ENCODE data around the gene BBS9.

BBS9 gene

DNA sequence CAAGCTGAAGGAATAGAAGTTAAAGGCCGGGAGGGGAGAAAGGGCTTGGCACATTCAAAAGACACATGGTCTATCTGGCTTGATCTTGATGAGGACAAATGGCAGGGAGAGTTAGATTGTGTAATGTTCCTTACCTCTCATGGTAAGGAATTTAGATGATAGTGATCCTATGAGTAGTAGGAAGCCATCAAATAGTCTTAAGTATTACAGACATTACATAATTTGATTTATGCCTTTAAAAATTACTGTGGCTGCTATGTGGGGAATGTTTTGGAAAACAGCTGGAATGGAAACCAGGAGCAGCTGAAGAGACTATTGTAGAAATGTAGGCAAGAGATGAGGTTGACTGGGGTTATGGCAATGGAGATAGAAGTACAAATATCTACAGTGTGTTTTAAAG is 424.7 kb downstream of the BBS9 start:
- Histone ChIP-seq H2AFZ (ENCODE audit: low read length) (no peak overlapping the region), H3F3A (ENCODE audit: low read depth) (no peaks in the 10 kb centered on the region), H3K27me3 (ENCODE audit: insufficient read depth, low read length, poor library complexity, severe bottlenecking) (no peaks in the 10 kb centered on the region), H3K79me2 (ENCODE audit: insufficient read depth, low read length) (no peaks in the 10 kb centered on the region), H3K9ac (ENCODE audit: low read depth, low read length, poor library complexity, severe bottlenecking) (no peak overlapping the region), H3K4me2 (ENCODE audit: low read depth, low read length, poor library complexity, severe bottlenecking) (no peak overlapping the region), H3K36me3 (ENCODE audit: insufficient read depth, low read length) (no peaks in the 10 kb centered on the region), H3K4me3 (ENCODE audit: low read length, poor library complexity, severe bottlenecking) (no peak overlapping the region), H4K20me1 (ENCODE audit: insufficient read depth, low read length, poor library complexity, severe bottlenecking) (no peaks in the 10 kb centered on the region), H3K4me1 (ENCODE audit: insufficient read depth, low read length, poor library complexity, severe bottlenecking) (peaks cover 8% of the 10 kb centered on the region), H3K9me3 (ENCODE audit: insufficient read depth, low read depth, low read length) (no peaks in the 10 kb centered on the region), H3K9me2 (replicated peaks; ENCODE audit: low read depth, low read length) (no peaks in the 10 kb centered on the region)
- TF ChIP-seq, protein P1, sequence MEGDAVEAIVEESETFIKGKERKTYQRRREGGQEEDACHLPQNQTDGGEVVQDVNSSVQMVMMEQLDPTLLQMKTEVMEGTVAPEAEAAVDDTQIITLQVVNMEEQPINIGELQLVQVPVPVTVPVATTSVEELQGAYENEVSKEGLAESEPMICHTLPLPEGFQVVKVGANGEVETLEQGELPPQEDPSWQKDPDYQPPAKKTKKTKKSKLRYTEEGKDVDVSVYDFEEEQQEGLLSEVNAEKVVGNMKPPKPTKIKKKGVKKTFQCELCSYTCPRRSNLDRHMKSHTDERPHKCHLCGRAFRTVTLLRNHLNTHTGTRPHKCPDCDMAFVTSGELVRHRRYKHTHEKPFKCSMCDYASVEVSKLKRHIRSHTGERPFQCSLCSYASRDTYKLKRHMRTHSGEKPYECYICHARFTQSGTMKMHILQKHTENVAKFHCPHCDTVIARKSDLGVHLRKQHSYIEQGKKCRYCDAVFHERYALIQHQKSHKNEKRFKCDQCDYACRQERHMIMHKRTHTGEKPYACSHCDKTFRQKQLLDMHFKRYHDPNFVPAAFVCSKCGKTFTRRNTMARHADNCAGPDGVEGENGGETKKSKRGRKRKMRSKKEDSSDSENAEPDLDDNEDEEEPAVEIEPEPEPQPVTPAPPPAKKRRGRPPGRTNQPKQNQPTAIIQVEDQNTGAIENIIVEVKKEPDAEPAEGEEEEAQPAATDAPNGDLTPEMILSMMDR (conservative IDR thresholded peaks at IDR 0.05; ENCODE audit: low read length), result no peak
- TF ChIP-seq EZH2phosphoT487 (IDR thresholded peaks at IDR 0.05; ENCODE audit: borderline replicate concordance), result no peak

DNA sequence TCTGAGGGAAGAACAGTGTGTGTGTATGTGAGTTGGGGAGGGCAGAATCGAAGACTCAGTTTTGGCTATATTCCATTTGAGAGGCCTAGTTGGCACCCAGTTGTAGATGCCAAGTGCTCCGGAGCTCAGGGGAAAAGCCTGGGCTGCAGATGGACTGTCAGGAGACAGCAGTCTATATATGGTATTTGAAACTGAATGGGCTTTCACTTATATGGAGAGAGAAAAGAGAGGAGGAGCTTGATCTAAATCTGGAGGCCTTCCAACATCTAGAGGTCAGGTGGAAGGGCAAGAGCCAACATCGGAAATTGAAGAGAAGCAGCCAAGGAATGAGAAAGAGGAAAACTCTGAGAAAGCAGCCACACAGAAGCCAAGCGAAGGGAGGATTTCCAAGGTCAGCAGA is 425.2 kb downstream of the BBS9 start:
- no peaks in the 10 kb centered on the region for H3K9me2 ChIP-seq (replicated peaks; ENCODE audit: low read depth, low read length)
- no peak overlapping the region for H2AFZ ChIP-seq (ENCODE audit: low read length)
- H3K79me2 ChIP-seq (ENCODE audit: insufficient read depth, low read length), result no peaks in the 10 kb centered on the region
- TF ChIP-seq EZH2phosphoT487 (IDR thresholded peaks at IDR 0.05; ENCODE audit: borderline replicate concordance), result no peak
- TF ChIP-seq, protein P1 (conservative IDR thresholded peaks at IDR 0.05; ENCODE audit: low read length), result no peak
- H3K4me2 ChIP-seq (ENCODE audit: low read depth, low read length, poor library complexity, severe bottlenecking), result no peak overlapping the region
- H3K36me3 ChIP-seq (ENCODE audit: insufficient read depth, low read length), result no peaks in the 10 kb centered on the region
- no peaks in the 10 kb centered on the region for H3K9me3 ChIP-seq (ENCODE audit: insufficient read depth, low read depth, low read length)
- no peak overlapping the region for H3K9ac ChIP-seq (ENCODE audit: low read depth, low read length, poor library complexity, severe bottlenecking)
- peaks cover 6% of the 10 kb centered on the region for H3K4me1 ChIP-seq (ENCODE audit: insufficient read depth, low read length, poor library complexity, severe bottlenecking)
- H4K20me1 ChIP-seq (ENCODE audit: insufficient read depth, low read length, poor library complexity, severe bottlenecking), result no peaks in the 10 kb centered on the region
- no peak overlapping the region for H3K4me3 ChIP-seq (ENCODE audit: low read length, poor library complexity, severe bottlenecking)
- no peaks in the 10 kb centered on the region for H3K27me3 ChIP-seq (ENCODE audit: insufficient read depth, low read length, poor library complexity, severe bottlenecking)
- H3F3A ChIP-seq (ENCODE audit: low read depth), result no peaks in the 10 kb centered on the region

DNA sequence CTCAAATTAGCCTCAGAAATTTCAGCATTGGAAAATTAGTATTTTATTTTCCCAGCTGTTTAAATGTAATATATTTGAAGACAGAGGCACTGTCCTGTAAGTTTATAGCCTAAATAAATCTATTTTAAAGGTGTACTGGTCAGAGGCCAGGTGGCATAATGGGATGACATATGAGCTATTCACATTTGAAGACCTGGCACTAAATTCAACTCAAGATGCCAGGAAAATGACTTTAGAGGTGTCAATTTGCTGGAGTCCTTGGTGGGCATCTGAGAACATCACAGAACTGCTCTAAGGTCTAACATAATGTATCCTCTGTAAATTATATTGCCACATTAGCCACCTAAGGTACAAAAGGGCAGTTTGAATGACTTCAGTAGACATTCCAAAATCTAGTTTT is 427.1 kb downstream of the BBS9 start:
- Histone ChIP-seq H4K20me1 (ENCODE audit: insufficient read depth, low read length, poor library complexity, severe bottlenecking) (no peaks in the 10 kb centered on the region), H3K4me2 (ENCODE audit: low read depth, low read length, poor library complexity, severe bottlenecking) (no peak overlapping the region), H3K4me1 (ENCODE audit: insufficient read depth, low read length, poor library complexity, severe bottlenecking) (no peaks in the 10 kb centered on the region), H3K27me3 (ENCODE audit: insufficient read depth, low read length, poor library complexity, severe bottlenecking) (no peaks in the 10 kb centered on the region), H3K9me2 (replicated peaks; ENCODE audit: low read depth, low read length) (no peaks in the 10 kb centered on the region), H3K36me3 (ENCODE audit: insufficient read depth, low read length) (no peaks in the 10 kb centered on the region), H3K9me3 (ENCODE audit: insufficient read depth, low read depth, low read length) (no peaks in the 10 kb centered on the region), H3F3A (ENCODE audit: low read depth) (no peaks in the 10 kb centered on the region), H2AFZ (ENCODE audit: low read length) (no peak overlapping the region), H3K9ac (ENCODE audit: low read depth, low read length, poor library complexity, severe bottlenecking) (no peak overlapping the region), H3K4me3 (ENCODE audit: low read length, poor library complexity, severe bottlenecking) (no peak overlapping the region), H3K79me2 (ENCODE audit: insufficient read depth, low read length) (no peaks in the 10 kb centered on the region)
- TF ChIP-seq, protein P1 (conservative IDR thresholded peaks at IDR 0.05; ENCODE audit: low read length), result no peak
- no peak for TF ChIP-seq EZH2phosphoT487 (IDR thresholded peaks at IDR 0.05; ENCODE audit: borderline replicate concordance)

All from Loucy (cell line).